Thyroid gland (tissue), 4 donors: ENCODE data around the gene TOE1.

Experiments
- POLR2A ChIP-seq, 2 donors: fragments of 450-650 bp; IDR thresholded peaks; one replicate each; pipeline ENCODE4 v1.6.1; 2017; ENCODE audit warnings: antibody characterized with exemption in 2 of 2, mild to moderate bottlenecking in 2 of 2, moderate library complexity in 1 of 2
- TF ChIP-seq, protein P1 (sequence below), 6 experiments: fragments of 200-600 bp in 3 of 6; fragments of 450-650 bp in 3 of 6; sonication (generic) in 3 of 6; IDR thresholded peaks; one replicate each; pipeline ENCODE4 v1.5.1; 2016 to 2019; ENCODE audit warnings: antibody characterized with exemption in 6 of 6, mild to moderate bottlenecking in 2 of 6, inconsistent platforms in 1 of 6, moderate library complexity in 1 of 6

- TF ChIP-seq, protein P1, sequence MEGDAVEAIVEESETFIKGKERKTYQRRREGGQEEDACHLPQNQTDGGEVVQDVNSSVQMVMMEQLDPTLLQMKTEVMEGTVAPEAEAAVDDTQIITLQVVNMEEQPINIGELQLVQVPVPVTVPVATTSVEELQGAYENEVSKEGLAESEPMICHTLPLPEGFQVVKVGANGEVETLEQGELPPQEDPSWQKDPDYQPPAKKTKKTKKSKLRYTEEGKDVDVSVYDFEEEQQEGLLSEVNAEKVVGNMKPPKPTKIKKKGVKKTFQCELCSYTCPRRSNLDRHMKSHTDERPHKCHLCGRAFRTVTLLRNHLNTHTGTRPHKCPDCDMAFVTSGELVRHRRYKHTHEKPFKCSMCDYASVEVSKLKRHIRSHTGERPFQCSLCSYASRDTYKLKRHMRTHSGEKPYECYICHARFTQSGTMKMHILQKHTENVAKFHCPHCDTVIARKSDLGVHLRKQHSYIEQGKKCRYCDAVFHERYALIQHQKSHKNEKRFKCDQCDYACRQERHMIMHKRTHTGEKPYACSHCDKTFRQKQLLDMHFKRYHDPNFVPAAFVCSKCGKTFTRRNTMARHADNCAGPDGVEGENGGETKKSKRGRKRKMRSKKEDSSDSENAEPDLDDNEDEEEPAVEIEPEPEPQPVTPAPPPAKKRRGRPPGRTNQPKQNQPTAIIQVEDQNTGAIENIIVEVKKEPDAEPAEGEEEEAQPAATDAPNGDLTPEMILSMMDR (IDR thresholded peaks at IDR 0.05) = no peak
- no peak for TF ChIP-seq POLR2A (IDR thresholded peaks at IDR 0.05)
These were observed 8.3 kb upstream of the TOE1 start for GRCh38 chr1:45331436-45332345.
